Fibroblast of villous mesenchyme (primary cell): Measurements from ENCODE around the gene LMX1B. TPM values are rescaled to one million over a fixed set of nuclear protein-coding genes. Genes with fewer than 3 reads are reported as not detected.

Experiments
- DNase-seq: peaks from one replicate; pipeline ENCODE4 v3.0.0-alpha.2; 2010; ENCODE audit warnings: low read depth
- H3K4me3 ChIP-seq: 2 replicates; pipeline ENCODE4 v1.5.1; 2011; ENCODE audit warnings: low read depth, mild to moderate bottlenecking, low read length
- total RNA-seq: library from RNA; depleted of rRNA; stranded (reverse); fragments of >200 nt; gene quantifications from 2 replicates; pipeline ENCODE4 v1.2.3, GENCODE V29; 2012
- TF ChIP-seq, protein P1 (sequence below): IDR thresholded peaks from 2 replicates; pipeline ENCODE4 v1.5.1; 2012; ENCODE audit warnings: low read depth, mild to moderate bottlenecking, low read length; ENCODE audit not compliant: insufficient read depth

Gene LMX1B
- total RNA-seq, 1 donor, result not detected

GRCh38 chr9:126638571-126639132, 24.9 kb downstream of the LMX1B start:
- no peak overlapping the region for H3K4me3 ChIP-seq
- TF ChIP-seq, protein P1, sequence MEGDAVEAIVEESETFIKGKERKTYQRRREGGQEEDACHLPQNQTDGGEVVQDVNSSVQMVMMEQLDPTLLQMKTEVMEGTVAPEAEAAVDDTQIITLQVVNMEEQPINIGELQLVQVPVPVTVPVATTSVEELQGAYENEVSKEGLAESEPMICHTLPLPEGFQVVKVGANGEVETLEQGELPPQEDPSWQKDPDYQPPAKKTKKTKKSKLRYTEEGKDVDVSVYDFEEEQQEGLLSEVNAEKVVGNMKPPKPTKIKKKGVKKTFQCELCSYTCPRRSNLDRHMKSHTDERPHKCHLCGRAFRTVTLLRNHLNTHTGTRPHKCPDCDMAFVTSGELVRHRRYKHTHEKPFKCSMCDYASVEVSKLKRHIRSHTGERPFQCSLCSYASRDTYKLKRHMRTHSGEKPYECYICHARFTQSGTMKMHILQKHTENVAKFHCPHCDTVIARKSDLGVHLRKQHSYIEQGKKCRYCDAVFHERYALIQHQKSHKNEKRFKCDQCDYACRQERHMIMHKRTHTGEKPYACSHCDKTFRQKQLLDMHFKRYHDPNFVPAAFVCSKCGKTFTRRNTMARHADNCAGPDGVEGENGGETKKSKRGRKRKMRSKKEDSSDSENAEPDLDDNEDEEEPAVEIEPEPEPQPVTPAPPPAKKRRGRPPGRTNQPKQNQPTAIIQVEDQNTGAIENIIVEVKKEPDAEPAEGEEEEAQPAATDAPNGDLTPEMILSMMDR, result no peak
- no peak for DNase-seq

DNA sequence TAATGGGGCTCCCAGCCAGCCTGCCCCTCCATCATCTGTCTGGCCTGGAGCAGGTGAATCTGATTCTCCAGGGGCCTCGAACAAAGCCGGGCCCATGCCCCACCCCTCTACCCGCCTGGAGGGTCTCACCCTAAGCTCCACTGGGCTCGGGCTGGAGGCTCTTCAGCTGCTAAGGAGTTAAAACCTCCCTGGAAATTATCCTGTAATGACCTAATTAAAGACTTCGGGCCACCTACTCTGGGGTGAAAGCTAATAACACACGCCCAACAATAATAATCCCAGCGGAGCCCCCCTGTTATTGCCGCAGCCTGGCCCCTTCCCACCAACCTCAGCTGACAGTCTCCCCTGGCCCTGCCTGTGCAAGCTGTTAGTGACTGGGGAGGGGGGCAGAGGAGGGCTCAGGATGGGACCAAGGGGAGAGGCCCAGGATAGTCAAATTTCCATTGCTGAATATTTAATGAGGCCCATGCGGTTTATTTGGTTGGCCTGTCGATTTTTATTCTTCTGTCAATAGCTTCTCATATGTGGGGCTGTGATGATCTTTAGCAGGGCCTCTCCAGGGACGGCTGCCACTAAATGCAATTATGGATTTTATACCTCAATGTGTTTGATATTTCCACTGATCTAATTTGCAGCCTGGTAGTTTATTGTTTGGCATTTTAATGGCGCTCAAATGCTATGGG, 25.7 kb downstream of the LMX1B start:
- no peak overlapping the region for H3K4me3 ChIP-seq
- no peak for DNase-seq
- TF ChIP-seq, protein P1, result no peak

- TF ChIP-seq, protein P1, result no peak
- H3K4me3 ChIP-seq, result no peak overlapping the region
These were observed 27.6 kb downstream of the LMX1B start for GRCh38 chr9:126641118-126641851.

GRCh38 chr9:126642010-126642744, 28.4 kb downstream of the LMX1B start:
- TF ChIP-seq, protein P1, result no peak
- no peak overlapping the region for H3K4me3 ChIP-seq
- DNase-seq, result no peak

More at GRCh38 chr9:126641118-126641851, 27.6 kb downstream of the LMX1B start:
- DNase-seq, result no peak

DNA sequence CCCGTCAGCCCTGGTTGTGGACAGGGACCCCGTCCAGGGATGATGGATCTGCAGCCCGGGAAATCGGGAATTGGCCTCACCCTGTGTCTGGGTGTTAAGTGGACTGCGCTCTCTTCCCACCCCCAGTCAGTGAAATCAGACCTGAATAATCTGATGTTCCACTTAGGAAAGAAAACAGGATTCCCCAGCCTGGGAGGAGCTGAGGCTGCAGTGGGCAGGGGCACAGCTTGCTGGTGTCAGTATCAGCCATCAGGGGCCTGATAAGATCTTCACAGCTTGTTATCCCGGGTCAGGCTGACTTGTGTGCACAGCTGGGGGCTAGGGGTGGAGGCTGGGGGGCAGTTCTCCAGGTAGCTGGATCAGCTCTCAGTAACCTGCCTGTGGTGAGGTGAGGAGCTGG, 29.1 kb downstream of the LMX1B start:
- DNase-seq, result no peak
- TF ChIP-seq, protein P1, result no peak
- H3K4me3 ChIP-seq, result no peak overlapping the region

DNA sequence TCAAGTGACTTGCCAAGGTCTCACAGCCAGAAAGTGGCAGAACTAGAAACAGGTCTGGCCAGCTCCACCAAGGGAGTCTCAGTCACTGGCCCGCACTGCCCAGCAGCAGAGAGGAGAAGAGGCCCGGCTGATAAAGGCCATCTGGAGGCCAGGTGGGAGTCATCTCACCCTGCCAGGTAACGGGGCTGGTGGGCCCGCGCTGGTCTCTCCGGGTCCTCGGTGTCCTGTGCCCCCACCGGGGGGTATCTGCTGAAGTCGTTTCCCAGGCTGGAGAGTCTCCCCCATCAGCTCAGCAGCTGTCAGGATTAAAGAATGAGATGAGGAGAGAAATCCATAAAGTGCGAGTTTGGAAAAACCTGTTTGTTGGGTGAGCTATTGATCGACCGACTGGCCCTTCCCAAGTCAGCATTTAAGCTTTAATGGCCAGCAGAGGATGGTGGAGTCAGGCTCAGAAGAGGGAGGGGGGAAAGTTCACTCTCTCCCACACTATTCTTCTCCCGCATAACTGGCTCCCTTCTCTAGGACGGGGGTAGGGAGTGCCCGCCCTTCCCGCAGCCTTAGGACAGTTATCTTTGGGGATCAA, 30.3 kb downstream of the LMX1B start:
- TF ChIP-seq, protein P1, result no peak
- no peak for DNase-seq

More for the DNA sequence above, 30.3 kb downstream of the LMX1B start:
- H3K4me3 ChIP-seq, result no peak overlapping the region
